ENCODE data around the gene S100A13. TPM values are rescaled to one million over a fixed set of nuclear protein-coding genes. Genes with fewer than 3 reads are reported as not detected.
A peak's percentile ranks its signal among the peaks of the same experiment; 100 is the strongest.
"Not testable (repeated sequence)": the region's sequence is repeated elsewhere in the genome, so short reads cannot be mapped to it uniquely, and the experiment has no call there.

Gene S100A13
- total RNA-seq = 1 to 10 TPM; 4.2 to 6.0 TPM

DNA sequence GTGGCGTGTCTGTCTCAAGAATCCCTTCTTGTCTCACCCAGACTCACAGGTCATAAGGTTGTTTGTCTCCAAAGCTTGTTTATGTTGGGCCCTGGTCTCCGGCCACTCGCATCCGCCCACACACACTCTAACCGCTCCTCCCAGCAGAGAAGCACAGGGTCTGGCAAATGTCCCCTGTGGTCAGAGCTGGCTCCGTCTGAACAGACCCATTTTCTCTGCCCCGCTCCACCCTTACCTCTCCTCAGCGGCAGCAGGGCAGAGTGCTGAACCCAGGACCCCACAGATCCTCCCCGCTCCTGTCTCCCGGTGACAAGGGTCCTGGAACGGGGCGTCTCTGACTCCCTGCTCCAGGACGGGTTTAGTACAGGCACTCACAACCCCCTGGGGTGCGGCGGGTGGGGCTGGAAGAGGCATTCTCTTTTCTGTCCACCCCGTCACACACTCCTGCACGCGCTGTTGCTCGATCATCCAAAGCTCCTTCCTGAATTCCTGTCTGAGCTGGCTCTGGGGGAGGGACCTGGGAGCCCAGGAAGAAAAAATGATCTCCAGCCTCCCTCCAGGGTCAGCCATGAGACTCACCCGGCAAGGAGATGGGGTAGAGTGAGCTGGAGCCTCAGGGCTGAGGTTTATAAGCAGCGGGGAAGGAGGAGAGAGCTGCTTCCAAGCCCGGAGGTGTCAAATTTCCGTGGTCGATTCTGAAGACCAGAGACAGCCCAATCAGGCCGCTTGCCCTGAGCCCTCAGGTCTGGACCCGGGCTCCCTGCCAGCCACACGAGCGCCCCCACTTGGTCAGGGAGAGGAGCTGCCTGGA is at the start of gene S100A13:
TSS of gene S100A13 (minus strand) at position 602 of the 811 bp plus-strand sequence. CDS start 1,033 bp downstream, outside the sequence.
- no peak for DNase-seq (ENCODE audit: low spot score in 2 of 2)
- no peaks in the 10 kb centered on the region for H3K36me3 Mint-ChIP-seq
- peak within 1 kb of the TSS; percentile 45 to 81 for H3K27ac Mint-ChIP-seq
- ATAC-seq = peak; percentile 16 to 35
- no peaks in the 10 kb centered on the region for H3K9me3 Mint-ChIP-seq

GRCh38 chr1:153673511-153673910 is 46.2 kb upstream of the S100A13 start:
- peaks cover 0 to under 1% of the 10 kb centered on the region in 2 donors for H3K36me3 Mint-ChIP-seq
- ATAC-seq (no peak), DNase-seq (ENCODE audit: low spot score in 2 of 2) (no peak)
- H3K9me3 Mint-ChIP-seq = no peaks in the 10 kb centered on the region
- H3K27ac Mint-ChIP-seq = no peak overlapping the region

DNA sequence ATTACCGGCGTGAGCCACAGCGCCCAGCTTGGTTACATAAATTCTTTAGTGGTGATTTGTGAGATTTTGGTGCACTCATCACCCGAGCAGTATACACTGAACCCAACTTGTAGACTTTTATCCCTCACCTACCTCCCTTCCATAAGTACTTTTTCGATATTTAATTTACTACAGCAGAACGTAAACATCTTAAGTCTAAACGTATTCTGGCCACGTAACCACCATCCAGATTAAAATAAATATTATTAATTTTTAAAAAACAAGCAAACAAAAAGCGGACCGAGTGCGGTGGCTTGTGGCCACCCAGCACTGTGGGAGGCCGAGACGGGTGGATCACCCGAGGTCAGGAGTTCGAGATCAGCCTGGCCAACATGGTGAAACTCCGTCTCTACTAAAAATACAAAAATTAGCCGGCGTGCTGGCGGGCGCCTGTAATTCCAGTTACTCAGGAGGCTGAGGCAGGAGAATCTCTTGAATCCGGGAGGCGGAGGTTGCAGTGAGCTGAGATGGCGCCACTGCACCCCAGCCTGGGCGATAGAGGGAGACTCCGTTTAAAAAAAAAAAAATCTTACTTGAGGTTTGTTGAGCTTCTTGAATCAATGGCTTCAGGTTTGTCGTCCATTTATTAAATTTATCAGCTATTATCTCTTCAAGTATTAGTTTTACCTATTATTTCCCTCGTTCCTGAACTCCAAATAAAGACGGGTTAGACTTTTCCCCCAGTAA is 44.5 kb upstream of the S100A13 start:
- DNase-seq (ENCODE audit: low spot score in 2 of 2) = peak in 1 of 2 donors; percentile 57
- peaks cover 0 to 18% of the 10 kb centered on the region in 2 donors for H3K36me3 Mint-ChIP-seq
- not testable (repeated sequence) for H3K9me3 Mint-ChIP-seq, H3K27ac Mint-ChIP-seq
- ATAC-seq = peak; percentile 42 to 47

GRCh38 chr1:153670859-153671627 is 43.7 kb upstream of the S100A13 start, which contains the start of gene ILF2:
Gene ILF2 (minus strand): TSS chr1:153670993. CDS start chr1:153670922, 71 bp downstream.
- Mint-ChIP-seq H3K27ac (no peak within 1 kb of the TSS), H3K36me3 (peaks cover 5 to 25% of the 10 kb centered on the region in 2 donors), H3K9me3 (no peaks in the 10 kb centered on the region)
- peak; percentile 93 for ATAC-seq
- peak; percentile 92 to 98 for DNase-seq (ENCODE audit: low spot score in 2 of 2)

DNA sequence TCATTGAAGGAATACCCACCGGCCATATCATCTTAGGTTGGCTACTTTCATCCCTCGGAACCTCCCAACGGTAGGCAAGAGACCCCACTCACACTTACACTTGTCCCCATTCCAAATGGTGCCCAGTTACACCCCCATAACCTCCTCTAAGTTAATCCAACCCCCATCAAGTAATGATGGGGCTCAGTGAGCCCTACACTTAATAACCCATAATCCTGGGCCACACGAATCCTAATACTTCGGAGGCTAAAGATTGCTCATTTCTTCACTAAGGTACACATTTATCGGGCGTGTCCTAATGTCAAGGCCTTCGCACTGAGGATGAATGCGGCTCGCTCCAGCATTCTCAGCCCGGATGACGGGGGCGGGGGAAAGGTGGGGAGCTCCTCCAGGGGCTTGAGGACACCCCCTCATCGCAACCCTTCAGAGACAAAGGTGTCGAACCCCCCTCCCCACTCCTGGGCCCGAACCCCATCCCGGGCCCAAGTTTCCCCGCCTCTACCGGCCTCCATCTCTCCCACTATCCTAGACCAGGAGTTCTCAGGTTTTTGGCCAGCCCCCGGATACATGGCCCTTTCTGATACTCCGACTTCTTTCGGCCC is 43.1 kb upstream of the S100A13 start:
- no peak overlapping the region for H3K27ac Mint-ChIP-seq
- no peak for ATAC-seq
- H3K36me3 Mint-ChIP-seq = peaks cover 11 to 28% of the 10 kb centered on the region in 2 donors
- no peaks in the 10 kb centered on the region for H3K9me3 Mint-ChIP-seq
- no peak for DNase-seq (ENCODE audit: low spot score in 2 of 2)

GRCh38 chr1:153669606-153670005 is 42.3 kb upstream of the S100A13 start:
- Mint-ChIP-seq H3K36me3 (peaks cover 18 to 35% of the 10 kb centered on the region in 2 donors), H3K9me3 (no peaks in the 10 kb centered on the region), H3K27ac (no peak overlapping the region)
- ATAC-seq (no peak), DNase-seq (ENCODE audit: low spot score in 2 of 2) (no peak)

DNA sequence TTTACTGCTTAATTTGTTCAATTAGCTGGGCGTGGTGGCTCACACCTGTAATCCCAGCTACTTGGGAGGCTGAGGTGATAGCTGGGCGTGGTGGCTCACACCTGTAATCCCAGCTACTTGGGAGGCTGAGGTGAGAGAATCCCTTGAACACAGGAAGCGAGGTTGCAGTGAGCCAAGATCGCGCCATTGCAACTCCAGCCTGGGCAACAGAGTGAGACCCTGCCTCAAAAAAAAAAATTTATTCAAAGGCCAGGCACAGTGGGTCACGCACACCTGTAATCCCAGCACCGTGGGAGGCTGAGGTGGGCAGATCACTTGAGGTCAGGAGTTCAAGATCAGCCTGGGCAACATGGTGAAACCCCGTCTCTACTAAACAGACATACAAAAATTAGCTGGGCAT is 41.4 kb upstream of the S100A13 start:
- H3K9me3 Mint-ChIP-seq; ATAC-seq; DNase-seq (ENCODE audit: low spot score in 2 of 2): not testable (repeated sequence)
- Mint-ChIP-seq H3K36me3 (peaks cover 26 to 35% of the 10 kb centered on the region in 2 donors), H3K27ac (peak overlapping the region; percentile 64 to 93)

DNA sequence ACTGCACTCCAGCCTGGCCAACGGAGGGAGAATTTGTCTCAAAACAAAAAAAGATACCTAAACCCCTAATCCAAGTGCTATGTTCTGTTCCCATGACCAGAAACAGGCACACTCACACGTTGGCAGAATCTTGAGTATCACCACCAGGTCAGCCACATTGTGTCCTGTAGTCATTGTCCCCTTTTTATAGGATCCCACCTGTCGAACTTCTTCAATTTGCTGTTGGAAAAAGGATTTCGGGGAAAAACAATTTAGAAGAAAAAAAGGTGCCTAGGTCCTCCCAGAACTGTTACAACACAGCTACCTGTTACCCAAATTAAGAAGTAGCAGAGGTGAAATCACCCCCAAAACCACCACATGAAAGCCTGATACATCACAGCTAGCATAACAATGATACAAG is 40.1 kb upstream of the S100A13 start:
- ATAC-seq (no peak), DNase-seq (ENCODE audit: low spot score in 2 of 2) (no peak)
- no peaks in the 10 kb centered on the region for H3K9me3 Mint-ChIP-seq
- peaks cover 26 to 35% of the 10 kb centered on the region in 2 donors for H3K36me3 Mint-ChIP-seq
- peak overlapping the region in 1 of 2 donors; percentile 64 for H3K27ac Mint-ChIP-seq

GRCh38 chr1:153663211-153663610 is 35.9 kb upstream of the S100A13 start:
- no peak for ATAC-seq
- peaks cover 31 to 42% of the 10 kb centered on the region in 2 donors for H3K36me3 Mint-ChIP-seq

GRCh38 chr1:153662269-153662668 is 35.0 kb upstream of the S100A13 start:
- Mint-ChIP-seq H3K36me3 (peaks cover 31 to 33% of the 10 kb centered on the region in 2 donors), H3K9me3 (no peaks in the 10 kb centered on the region), H3K27ac (peak overlapping the region in 1 of 2 donors; percentile 4)
- DNase-seq (ENCODE audit: low spot score in 2 of 2) (no peak), ATAC-seq (no peak)

More at GRCh38 chr1:153663211-153663610, 35.9 kb upstream of the S100A13 start:
- Mint-ChIP-seq H3K27ac (no peak overlapping the region), H3K9me3 (no peaks in the 10 kb centered on the region)
- DNase-seq (ENCODE audit: low spot score in 2 of 2) = no peak

- ATAC-seq (no peak), DNase-seq (ENCODE audit: low spot score in 2 of 2) (no peak)
- Mint-ChIP-seq H3K27ac (peak overlapping the region; percentile 39 to 65), H3K36me3 (peaks cover 22 to 28% of the 10 kb centered on the region in 2 donors), H3K9me3 (no peaks in the 10 kb centered on the region)
These were observed 33.9 kb upstream of the S100A13 start for GRCh38 chr1:153661111-153661708.

DNA sequence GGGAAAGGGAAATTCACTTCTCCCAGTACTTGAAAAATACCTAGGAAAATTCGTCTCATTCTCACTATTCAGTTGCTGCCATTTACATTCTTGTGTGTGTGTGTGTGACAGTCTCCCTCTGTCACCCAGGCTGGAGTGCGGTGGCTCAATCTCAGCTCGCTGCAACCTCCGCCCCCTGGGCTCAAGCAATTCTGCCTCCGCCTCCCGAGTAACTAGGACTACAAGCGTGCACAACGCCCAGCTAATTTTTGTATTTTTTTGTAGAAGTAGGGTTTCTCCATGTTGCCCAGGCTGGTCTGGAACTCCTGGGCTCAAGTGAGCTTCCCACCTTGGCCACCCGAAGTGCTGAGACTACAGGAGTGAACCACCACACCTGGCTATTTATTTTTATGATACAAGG is 32.4 kb upstream of the S100A13 start:
- H3K9me3 Mint-ChIP-seq = no peaks in the 10 kb centered on the region
- no peak for ATAC-seq
- H3K36me3 Mint-ChIP-seq = peaks cover 11 to 13% of the 10 kb centered on the region in 2 donors

DNA sequence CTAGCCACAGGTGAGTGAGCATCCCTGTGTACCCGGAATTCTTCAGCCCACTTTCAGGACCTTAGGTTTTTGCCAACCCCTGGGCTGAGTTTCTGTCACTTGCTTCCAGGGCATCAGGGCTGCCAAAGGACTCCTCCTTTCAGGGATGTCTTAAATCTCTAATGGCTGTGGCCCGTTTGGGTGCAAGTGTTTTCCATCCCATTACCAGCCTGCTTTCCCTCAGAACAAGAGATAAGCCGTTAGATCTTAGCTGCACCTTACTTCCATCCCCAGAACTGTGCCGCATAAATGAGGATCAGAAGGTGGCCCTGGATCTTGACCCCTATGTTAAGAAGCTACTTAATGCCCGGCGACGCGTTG is 31.9 kb upstream of the S100A13 start:
- ATAC-seq = peak in 1 of 2 donors; percentile 1
- peak overlapping the region; percentile 93 to 96 for H3K27ac Mint-ChIP-seq
- H3K36me3 Mint-ChIP-seq = peaks cover 8 to 11% of the 10 kb centered on the region in 2 donors
- DNase-seq (ENCODE audit: low spot score in 2 of 2) = no peak
- H3K9me3 Mint-ChIP-seq = no peaks in the 10 kb centered on the region

More for the DNA sequence above, 32.4 kb upstream of the S100A13 start:
- DNase-seq (ENCODE audit: low spot score in 2 of 2) = no peak
- peak overlapping the region; percentile 93 to 96 for H3K27ac Mint-ChIP-seq

- Mint-ChIP-seq H3K9me3 (no peaks in the 10 kb centered on the region), H3K27ac (peak within 1 kb of the TSS; percentile 93 to 96), H3K36me3 (peaks cover 6 to 11% of the 10 kb centered on the region in 2 donors)
- DNase-seq (ENCODE audit: low spot score in 2 of 2) = peak; percentile 89 to 93
- peak; percentile 93 to 94 for ATAC-seq
These were observed 31.3 kb upstream of the S100A13 start, which contains the start of gene SNAPIN for GRCh38 chr1:153658400-153659174. Gene SNAPIN (plus strand): TSS chr1:153658703. CDS start chr1:153658744, 41 bp downstream.

DNA sequence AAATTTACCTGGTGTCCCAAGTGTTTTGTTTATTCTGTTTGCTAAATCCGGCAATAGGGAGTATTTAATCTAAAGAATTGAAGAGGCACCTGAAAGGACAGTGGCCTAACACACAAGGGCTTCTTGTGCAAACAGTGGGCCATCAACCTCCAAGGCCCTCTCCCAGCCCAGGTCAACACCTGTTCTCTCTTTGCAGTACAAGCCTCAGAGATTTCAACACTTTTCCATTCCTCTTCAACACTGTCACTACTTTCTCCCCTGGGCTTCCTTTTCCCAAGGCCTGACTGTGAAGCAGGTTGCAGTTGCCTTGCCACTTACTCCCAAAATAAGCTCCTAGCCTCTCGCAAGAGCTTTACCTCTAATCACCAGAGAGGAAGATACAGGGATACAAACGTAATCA is 28.0 kb upstream of the S100A13 start:
- peak in 1 of 2 donors; percentile 13 for DNase-seq (ENCODE audit: low spot score in 2 of 2)
- Mint-ChIP-seq H3K9me3 (no peaks in the 10 kb centered on the region), H3K36me3 (peaks cover 6 to 11% of the 10 kb centered on the region in 2 donors), H3K27ac (no peak overlapping the region)
- ATAC-seq = no peak

All from activated naive CD4-positive, alpha-beta T cell treated with anti-CD3 and anti-CD28 coated beads, Interleukin-2, amount 50 U/mL, for 72 hours (primary cell).